ENCODE data around the gene HNMT.

The HNMT gene

GRCh38 chr2:138026111-138027020 lies 62.1 kb downstream of the HNMT start:
- DNase-seq (ENCODE audit: low read depth): peak; percentile 79
- TF ChIP-seq CTCF (IDR thresholded peaks at IDR 0.05; ENCODE audit: control insufficient read depth, extremely low read depth, insufficient read depth): no peak
- H3K4me3 ChIP-seq (ENCODE audit: low read depth, low read length): no peak overlapping the region

- TF ChIP-seq CTCF (IDR thresholded peaks at IDR 0.05; ENCODE audit: control insufficient read depth, extremely low read depth, insufficient read depth): no peak
- no peak for DNase-seq (ENCODE audit: low read depth)
- no peak overlapping the region for H3K4me3 ChIP-seq (ENCODE audit: low read depth, low read length)
Observed at GRCh38 chr2:138028538-138028937, 64.3 kb downstream of the HNMT start.

- DNase-seq (ENCODE audit: low read depth): no peak
Observed at GRCh38 chr2:138029276-138029675, 65.0 kb downstream of the HNMT start.

GRCh38 chr2:138030459-138030858 lies 66.2 kb downstream of the HNMT start:
- no peak overlapping the region for H3K4me3 ChIP-seq (ENCODE audit: low read depth, low read length)
- TF ChIP-seq CTCF (IDR thresholded peaks at IDR 0.05; ENCODE audit: control insufficient read depth, extremely low read depth, insufficient read depth): no peak
- no peak for DNase-seq (ENCODE audit: low read depth)

More at GRCh38 chr2:138029276-138029675, 65.0 kb downstream of the HNMT start:
- TF ChIP-seq CTCF (IDR thresholded peaks at IDR 0.05; ENCODE audit: control insufficient read depth, extremely low read depth, insufficient read depth): no peak
- no peak overlapping the region for H3K4me3 ChIP-seq (ENCODE audit: low read depth, low read length)

GRCh38 chr2:138032334-138032733 lies 68.1 kb downstream of the HNMT start:
- no peak for DNase-seq (ENCODE audit: low read depth)
- H3K4me3 ChIP-seq (ENCODE audit: low read depth, low read length): no peak overlapping the region
- no peak for TF ChIP-seq CTCF (IDR thresholded peaks at IDR 0.05; ENCODE audit: control insufficient read depth, extremely low read depth, insufficient read depth)

- DNase-seq (ENCODE audit: low read depth): no peak
- no peak for TF ChIP-seq CTCF (IDR thresholded peaks at IDR 0.05; ENCODE audit: control insufficient read depth, extremely low read depth, insufficient read depth)
- no peak overlapping the region for H3K4me3 ChIP-seq (ENCODE audit: low read depth, low read length)
Observed at GRCh38 chr2:138034536-138034935, 70.3 kb downstream of the HNMT start.

All from LNCaP clone FGC (cell line).